ENCODE results near the gene PIAS1. TPM values are rescaled to one million over a fixed set of nuclear protein-coding genes. Genes with fewer than 3 reads are reported as not detected.
A peak's percentile ranks its signal among the peaks of the same experiment; 100 is the strongest.

Gene PIAS1
- total and polyA plus RNA-seq, 8 donors = 10.6 to 29.0 (median 17.6) TPM

GRCh38 chr15:68130851-68131250 lies 76.7 kb downstream of the PIAS1 start:
- Histone ChIP-seq H3K4me3 (no peak overlapping the region), H3K4me1 (peaks cover 12 to 37% (median 18%) of the 10 kb centered on the region in 3 donors), H3K9me3 (no peaks in the 10 kb centered on the region), H3K27me3 (no peaks in the 10 kb centered on the region), H3K36me3 (no peaks in the 10 kb centered on the region), H3K27ac (no peak overlapping the region)
- TF ChIP-seq CTCF (IDR thresholded peaks at IDR 0.05) = no peak
- ATAC-seq (peak; percentile 56 to 91 (median 76)), DNase-seq (no peak), FAIRE-seq (no peak)
- 17 to 23% methylated on average over 3 of the region's 3 CpGs for WGBS, 2 donors
- intact Hi-C loops (cut with DNase I) = no loop called here

- peaks cover 37 to 53% (median 38%) of the 10 kb centered on the region in 3 donors for H3K4me1 ChIP-seq
- H3K4me3 ChIP-seq = no peak overlapping the region
- H3K9me3 ChIP-seq = no peaks in the 10 kb centered on the region
- H3K36me3 ChIP-seq = no peaks in the 10 kb centered on the region
- FAIRE-seq = no peak
- WGBS, 2 donors = 35 to 43% methylated on average over 1 of the region's 1 CpG
- intact Hi-C loops (cut with DNase I) = no loop called here
- H3K27ac ChIP-seq = no peak overlapping the region
- DNase-seq = no peak
- ATAC-seq = no peak
- H3K27me3 ChIP-seq = no peaks in the 10 kb centered on the region
- TF ChIP-seq CTCF (IDR thresholded peaks at IDR 0.05) = no peak
Observed at GRCh38 chr15:68137096-68137495, 83.0 kb downstream of the PIAS1 start.

GRCh38 chr15:68143129-68143528 lies 89.0 kb downstream of the PIAS1 start:
- H3K27ac ChIP-seq = no peak overlapping the region
- 94 to 96% methylated on average over 2 of the region's 2 CpGs for WGBS, 2 donors
- FAIRE-seq (no peak), ATAC-seq (no peak), DNase-seq (no peak)
- intact Hi-C loops (cut with DNase I) = no loop called here
- no peaks in the 10 kb centered on the region for H3K9me3 ChIP-seq
- H3K36me3 ChIP-seq = peaks cover 0 to 4% (median 0%) of the 10 kb centered on the region in 3 donors
- H3K4me3 ChIP-seq = no peak overlapping the region
- H3K4me1 ChIP-seq = peaks cover 21 to 31% (median 21%) of the 10 kb centered on the region in 3 donors
- no peaks in the 10 kb centered on the region for H3K27me3 ChIP-seq
- no peak for TF ChIP-seq CTCF (IDR thresholded peaks at IDR 0.05)

DNA sequence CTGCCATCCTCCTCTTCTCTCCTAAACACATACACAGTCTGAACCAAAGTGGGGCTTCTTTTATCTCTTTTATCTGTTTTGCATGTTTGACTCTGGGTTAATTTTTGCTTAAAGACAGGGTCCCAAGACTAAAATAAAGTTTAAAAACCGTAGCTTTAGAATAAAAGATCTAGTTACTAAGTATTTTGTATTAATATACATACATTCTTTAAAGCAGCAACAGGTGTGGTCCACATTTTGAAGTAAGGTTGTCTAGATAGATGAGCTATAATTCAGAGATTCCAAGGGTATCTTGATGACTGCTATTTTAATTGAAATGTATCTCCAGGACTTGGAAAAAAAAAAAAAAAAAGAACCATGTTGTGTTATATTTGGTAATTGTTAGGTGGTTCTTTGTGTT lies 89.7 kb downstream of the PIAS1 start:
- H3K4me3 ChIP-seq = no peak overlapping the region
- H3K4me1 ChIP-seq = peaks cover 16 to 24% (median 17%) of the 10 kb centered on the region in 3 donors
- H3K27ac ChIP-seq = no peak overlapping the region
- intact Hi-C loops (cut with DNase I) = no loop called here
- no peak for TF ChIP-seq CTCF (IDR thresholded peaks at IDR 0.05)
- no peaks in the 10 kb centered on the region for H3K27me3 ChIP-seq
- no peak for FAIRE-seq
- peaks cover 0 to 4% (median 0%) of the 10 kb centered on the region in 3 donors for H3K36me3 ChIP-seq
- H3K9me3 ChIP-seq = no peaks in the 10 kb centered on the region
- no peak for ATAC-seq
- DNase-seq = no peak
- 58 to 67% methylated on average over 1 of the region's 1 CpG for WGBS, 2 donors

GRCh38 chr15:68145706-68146105 lies 91.6 kb downstream of the PIAS1 start:
- intact Hi-C loops (cut with DNase I) = no loop called here
- peaks cover 0 to 4% (median 0%) of the 10 kb centered on the region in 3 donors for H3K36me3 ChIP-seq
- FAIRE-seq (no peak), DNase-seq (no peak), ATAC-seq (no peak)
- H3K4me1 ChIP-seq = peaks cover 1 to 7% (median 3%) of the 10 kb centered on the region in 3 donors
- no peaks in the 10 kb centered on the region for H3K27me3 ChIP-seq
- H3K4me3 ChIP-seq = no peak overlapping the region
- H3K9me3 ChIP-seq = no peaks in the 10 kb centered on the region
- no peak overlapping the region for H3K27ac ChIP-seq
- TF ChIP-seq CTCF (IDR thresholded peaks at IDR 0.05) = no peak
